GM19372 (cell line): ENCODE results near the gene SMYD1.

Source experiments
- ATAC-seq: cut with Tn5 transposase; IDR thresholded peaks from one replicate; pipeline ENCODE4 v1.9.1; 2021; ENCODE audit warnings: mild to moderate bottlenecking, low read depth, moderate library complexity; ENCODE audit not compliant: unreplicated experiment

The SMYD1 gene

GRCh38 chr2:88086401-88086800 lies 18.8 kb downstream of the SMYD1 start:
- ATAC-seq: no peak

GRCh38 chr2:88087073-88087472 lies 19.4 kb downstream of the SMYD1 start:
- ATAC-seq: no peak

- no peak for ATAC-seq
Measured at GRCh38 chr2:88087763-88088162, 20.1 kb downstream of the SMYD1 start.

GRCh38 chr2:88088999-88089398 lies 21.4 kb downstream of the SMYD1 start:
- ATAC-seq: no peak

- ATAC-seq: no peak
Measured at GRCh38 chr2:88090446-88091283, 23.0 kb downstream of the SMYD1 start.

GRCh38 chr2:88091943-88092342 lies 24.3 kb downstream of the SMYD1 start:
- ATAC-seq: no peak

- ATAC-seq: no peak
Measured at GRCh38 chr2:88092773-88093172, 25.1 kb downstream of the SMYD1 start.

GRCh38 chr2:88095022-88095421 lies 27.4 kb downstream of the SMYD1 start:
- ATAC-seq: no peak

GRCh38 chr2:88096708-88097107 lies 29.1 kb downstream of the SMYD1 start:
- ATAC-seq: no peak

- no peak for ATAC-seq
Measured at GRCh38 chr2:88097192-88097591, 29.6 kb downstream of the SMYD1 start.

- no peak for ATAC-seq
Measured at GRCh38 chr2:88097891-88098557, 30.4 kb downstream of the SMYD1 start.

- no peak for ATAC-seq
Measured at GRCh38 chr2:88098558-88098900, 30.9 kb downstream of the SMYD1 start.

- no peak for ATAC-seq
Measured at GRCh38 chr2:88099798-88100488, 32.3 kb downstream of the SMYD1 start.

- ATAC-seq: no peak
Measured at GRCh38 chr2:88100489-88100858, 32.8 kb downstream of the SMYD1 start.

- ATAC-seq: no peak
Measured at GRCh38 chr2:88108796-88109195, 41.2 kb downstream of the SMYD1 start.

GRCh38 chr2:88110830-88111229 lies 43.2 kb downstream of the SMYD1 start:
- ATAC-seq: no peak

GRCh38 chr2:88113069-88113468 lies 45.4 kb downstream of the SMYD1 start:
- no peak for ATAC-seq

- no peak for ATAC-seq
Measured at GRCh38 chr2:88114889-88115288, 47.3 kb downstream of the SMYD1 start.

GRCh38 chr2:88115825-88116518 lies 48.3 kb downstream of the SMYD1 start:
- no peak for ATAC-seq

- no peak for ATAC-seq
Measured at GRCh38 chr2:88116669-88117432, 49.2 kb downstream of the SMYD1 start.
